SK-N-SH (cell line): Measurements from ENCODE around the gene SRCIN1. TPM values are rescaled to one million over a fixed set of nuclear protein-coding genes. Genes with fewer than 3 reads are reported as not detected.

ENCODE experiments used
- CTCF ChIA-PET: fragments of 300-600, 350-600 bp; formaldehyde crosslinking; extraction: SDS; loops from one replicate; lab custom pipeline; 2021; lab: Yijun Ruan, JAX
- POLR2A ChIA-PET: fragments of 350-600 bp; sonication (Branson Sonifier 250); formaldehyde crosslinking; extraction: SDS; loops from one replicate; lab custom pipeline; 2020; ENCODE audit warnings: antibody characterized with exemption, inconsistent platforms; lab: Yijun Ruan, JAX
- DNase-seq: peaks from one replicate; pipeline ENCODE4 v3.0.0; 2012
- H2AFZ ChIP-seq: fragments of 200-600 bp; sonication (generic); 2 replicates; pipeline ENCODE4 v1.8.1; 2016; ENCODE audit warnings: antibody characterized with exemption, mild to moderate bottlenecking, low read depth
- H3F3A ChIP-seq: fragments of 200-600 bp; sonication (generic); replicated peaks from 2 replicates; pipeline ENCODE3; 2016; ENCODE audit warnings: antibody characterized with exemption, mild to moderate bottlenecking; ENCODE audit not compliant: insufficient read depth
- H3K27ac ChIP-seq, 2 experiments: fragments of 200-500 bp in 1 of 2; fragments of 200-600 bp in 1 of 2; sonication (Bioruptor generic) in 1 of 2; sonication (generic), shearing (Covaris generic) in 1 of 2; 2 replicates each; pipeline versions ENCODE4 v1.5.1 to v1.6.1; 2014 to 2016; ENCODE audit warnings: low read depth in 2 of 2, inconsistent platforms in 1 of 2, low read length in 1 of 2, mild to moderate bottlenecking in 1 of 2, mixed read lengths in 1 of 2
- H3K27me3 ChIP-seq: fragments of 200-600 bp; sonication (generic), shearing (Covaris generic); 2 replicates; pipeline ENCODE4 v1.6.1; 2016; ENCODE audit warnings: mixed run types; ENCODE audit not compliant: insufficient read depth
- H3K36me3 ChIP-seq, 2 experiments: fragments of 200-500 bp in 1 of 2; fragments of 200-600 bp in 1 of 2; sonication (Bioruptor generic) in 1 of 2; sonication (generic) in 1 of 2; replicated peaks in 1 of 2; 2 replicates each; pipeline versions ENCODE3 to v1.5.1; 2014 to 2016; ENCODE audit warnings: low read length in 1 of 2, mild to moderate bottlenecking in 1 of 2; ENCODE audit not compliant: insufficient read depth in 2 of 2, control insufficient read depth in 1 of 2
- H3K4me1 ChIP-seq, 2 experiments: fragments of 200-500 bp in 1 of 2; fragments of 200-600 bp in 1 of 2; sonication (Bioruptor generic) in 1 of 2; sonication (generic), shearing (Covaris generic) in 1 of 2; 2 replicates each; pipeline versions ENCODE4 v1.5.1 to v1.6.1; 2014 to 2016; ENCODE audit warnings: low read depth in 1 of 2, low read length in 1 of 2, mixed run types in 1 of 2; ENCODE audit not compliant: insufficient read depth in 2 of 2, control insufficient read depth in 1 of 2
- H3K4me2 ChIP-seq: fragments of 200-600 bp; sonication (generic), shearing (Covaris generic); 2 replicates; pipeline ENCODE4 v1.6.1; 2017; ENCODE audit warnings: mixed run types
- H3K4me3 ChIP-seq, 2 experiments: fragments of 200-500 bp in 1 of 2; fragments of 200-600 bp in 1 of 2; sonication (Bioruptor generic) in 1 of 2; sonication (generic), shearing (Covaris generic) in 1 of 2; 2 replicates each; pipeline versions ENCODE4 v1.5.1 to v1.8.1; 2014 to 2016; ENCODE audit warnings: low read depth in 2 of 2, inconsistent platforms in 1 of 2, low read length in 1 of 2, mild to moderate bottlenecking in 1 of 2, mixed read lengths in 1 of 2, moderate library complexity in 1 of 2
- H3K79me2 ChIP-seq: fragments of 200-600 bp; sonication (generic); 2 replicates; pipeline ENCODE4 v1.8.1; 2017; ENCODE audit warnings: mild to moderate bottlenecking; ENCODE audit not compliant: insufficient read depth
- H3K9ac ChIP-seq: fragments of 200-600 bp; sonication (generic); 2 replicates; pipeline ENCODE4 v1.6.1; 2017; ENCODE audit warnings: mixed run types
- H3K9me2 ChIP-seq: fragments of 200-600 bp; sonication (generic); 2 replicates; pipeline ENCODE4 v1.6.1; 2017; ENCODE audit warnings: mixed run types
- H3K9me3 ChIP-seq: fragments of 200-600 bp; sonication (generic); 2 replicates; pipeline ENCODE4 v1.6.1; 2017; ENCODE audit warnings: mixed run types, mild to moderate bottlenecking, moderate library complexity
- H4K20me1 ChIP-seq: fragments of 200-600 bp; sonication (generic); 2 replicates; pipeline ENCODE4 v1.6.1; 2017; ENCODE audit warnings: mild to moderate bottlenecking, mixed run types; ENCODE audit not compliant: insufficient read depth
- CHD2 ChIP-seq: fragments of 150-350 bp; IDR thresholded peaks from 2 replicates; pipeline ENCODE4 v1.6.1; 2018; ENCODE audit warnings: low read length; ENCODE audit not compliant: partially characterized antibody
- ELF1 ChIP-seq: IDR thresholded peaks from 2 replicates; pipeline ENCODE4 v1.4.0; 2012
- EZH2phosphoT487 ChIP-seq: fragments of 200-600 bp; sonication (generic); IDR thresholded peaks from 2 replicates; pipeline ENCODE4 v1.6.1; 2017; ENCODE audit warnings: low read depth, mixed run types, mild to moderate bottlenecking, antibody characterized with exemption, moderate library complexity, borderline replicate concordance
- FOSL2 ChIP-seq: IDR thresholded peaks from 2 replicates; pipeline ENCODE4 v1.4.0; 2012; ENCODE audit warnings: low read depth, mild to moderate bottlenecking, moderate library complexity, borderline replicate concordance
- FOXJ3 ChIP-seq: sonication (generic); formaldehyde crosslinking; IDR thresholded peaks from 2 replicates; pipeline ENCODE4 v1.5.1; 2020; ENCODE audit warnings: mild to moderate bottlenecking, missing genetic modification reagents
- FOXM1 ChIP-seq: IDR thresholded peaks from 2 replicates; pipeline ENCODE4 v1.4.0; 2012; ENCODE audit warnings: low read depth, mild to moderate bottlenecking
- GATA2 ChIP-seq: sonication (generic); formaldehyde crosslinking; IDR thresholded peaks from 2 replicates; pipeline ENCODE4 v1.5.0; 2020; ENCODE audit warnings: mild to moderate bottlenecking, missing genetic modification reagents
- MAX ChIP-seq: IDR thresholded peaks from 2 replicates; pipeline ENCODE4 v1.4.0; 2012; ENCODE audit warnings: low read depth
- MEF2A ChIP-seq: IDR thresholded peaks from 2 replicates; pipeline ENCODE4 v1.4.0; 2012; ENCODE audit warnings: low read depth, borderline replicate concordance
- MXI1 ChIP-seq: IDR thresholded peaks from 2 replicates; pipeline ENCODE4 v1.6.1; 2012; ENCODE audit warnings: mild to moderate bottlenecking, low read depth, low read length, improper control_type of control experiment
- NFIC ChIP-seq: IDR thresholded peaks from 2 replicates; pipeline ENCODE4 v1.4.0; 2012; ENCODE audit warnings: borderline replicate concordance
- PBX3 ChIP-seq: IDR thresholded peaks from 2 replicates; pipeline ENCODE4; 2012
- RCOR1 ChIP-seq: fragments of 150-350 bp; IDR thresholded peaks from 2 replicates; pipeline ENCODE4 v1.6.1; 2017; ENCODE audit warnings: antibody characterized with exemption, low read length
- RFX5 ChIP-seq: IDR thresholded peaks from 2 replicates; pipeline ENCODE4 v1.6.1; 2012; ENCODE audit warnings: mild to moderate bottlenecking, improper control_type of control experiment, low read length
- RXRA ChIP-seq: IDR thresholded peaks from 2 replicates; pipeline ENCODE4 v1.4.0; 2012; ENCODE audit warnings: low read depth, mild to moderate bottlenecking, borderline replicate concordance
- SIN3A ChIP-seq: IDR thresholded peaks from 2 replicates; pipeline ENCODE4 v1.6.1; 2012; ENCODE audit warnings: low read depth, mild to moderate bottlenecking, low read length, moderate library complexity, borderline replicate concordance
- SMC3 ChIP-seq: IDR thresholded peaks from 2 replicates; pipeline ENCODE4 v1.6.1; 2012; ENCODE audit warnings: low read depth, low read length, improper control_type of control experiment
- TAF1 ChIP-seq: IDR thresholded peaks from 2 replicates; pipeline ENCODE4 v1.6.1; 2012; ENCODE audit warnings: low read depth, mild to moderate bottlenecking, low read length, moderate library complexity, borderline replicate concordance
- TCF12 ChIP-seq: IDR thresholded peaks from 2 replicates; pipeline ENCODE4 v1.4.0; 2012
- USF2 ChIP-seq: fragments of 150-350 bp; IDR thresholded peaks from 2 replicates; pipeline ENCODE4 v1.6.1; 2017; ENCODE audit warnings: antibody characterized with exemption, low read length, low read depth, borderline replicate concordance
- YY1 ChIP-seq: IDR thresholded peaks from 2 replicates; pipeline ENCODE4 v1.4.0; 2012; ENCODE audit warnings: low read depth, mild to moderate bottlenecking
- WGBS: methylation state at CpG from one replicate; pipeline ENCODE4 v1.1.6; 2017; ENCODE audit warnings: low lambda C conversion rate; 5-methylcytosine and 5-hydroxymethylcytosine counted together
- polyA plus RNA-seq, 3 experiments: library from polyadenylated mRNA; depleted of rRNA; stranded (reverse); fragments of >200 nt; gene quantifications; 2 replicates each; pipeline ENCODE4 v1.2.3, GENCODE V29; 2012

Gene SRCIN1
- polyA plus RNA-seq, 1 of the 3 experiments (the other 2 are of a cell fraction) = 1.0 TPM

- Histone ChIP-seq H3K9me3 (no peaks in the 10 kb centered on the region), H3K9me2 (no peaks in the 10 kb centered on the region), H4K20me1 (no peaks in the 10 kb centered on the region), H3K9ac (no peak overlapping the region), H3K27me3 (no peaks in the 10 kb centered on the region), H3K4me1 (peaks cover 0 to 30% of the 10 kb centered on the region in 2 experiments; a peak in 2 of 4 replicates), H3K4me2 (no peak overlapping the region), H3F3A (peaks cover 6% of the 10 kb centered on the region), H3K4me3 (no peak overlapping the region), H3K36me3 (no peaks in the 10 kb centered on the region), H3K27ac (peak overlapping the region in 1 of 2 experiments; percentile 29; a peak in 1 of 4 replicates), H2AFZ (no peak overlapping the region), H3K79me2 (no peaks in the 10 kb centered on the region)
- ChIA-PET CTCF (interaction anchor here (1.0 to 7.2 kb wide), 16 partner anchors 9 to 119 kb away, joined by 3 to 57 read pairs (median 12); no protein-coding TSS in a partner anchor), POLR2A (no interaction called here)
- TF ChIP-seq TCF12 (peak; percentile 39; the same call in 1 of the 2 replicates), EZH2phosphoT487 (no peak), CHD2 (no peak), NFIC (peak; percentile 68; the same call in 1 of the 2 replicates)
- DNase-seq = no peak
- 54% methylated on average over 8 of the region's 8 CpGs for WGBS
Observed at GRCh38 chr17:38554430-38555350, 51.1 kb downstream of the SRCIN1 start.

DNA sequence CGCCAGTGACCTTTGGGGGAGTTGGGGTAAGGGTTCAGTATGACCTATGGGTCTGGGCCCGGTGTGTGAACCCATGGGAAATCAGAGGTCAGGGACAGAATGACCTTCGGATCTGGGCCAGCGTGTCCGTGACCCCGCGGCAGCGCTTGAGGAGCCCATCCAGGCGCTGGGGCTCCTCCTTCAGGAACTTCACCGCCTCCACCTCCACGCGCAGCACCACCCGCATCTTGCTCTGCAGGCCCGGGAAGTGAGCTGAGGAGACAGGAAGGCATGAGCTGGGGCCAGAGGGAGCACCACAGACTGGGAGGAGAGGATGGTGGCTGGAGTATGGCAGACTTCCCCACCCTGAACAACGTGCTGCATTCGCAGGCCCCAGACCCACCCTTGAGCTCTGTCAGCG lies 53.4 kb downstream of the SRCIN1 start:
- POLR2A ChIA-PET = no interaction called here
- no peak overlapping the region for H2AFZ ChIP-seq
- no peak for DNase-seq
- H3K9ac ChIP-seq = no peak overlapping the region
- TF ChIP-seq MEF2A (no peak), FOSL2 (no peak), PBX3 (no peak), ELF1 (no peak), YY1 (no peak), RCOR1 (no peak), EZH2phosphoT487 (no peak), TAF1 (no peak), RXRA (no peak), RFX5 (no peak), MXI1 (no peak), SIN3A (no peak), USF2 (no peak), GATA2 (CRISPR knock-in tag) (no peak), SMC3 (no peak), MAX (no peak), NFIC (no peak), FOXM1 (no peak), FOXJ3 (CRISPR knock-in tag) (no peak)
- TF ChIP-seq, all 33 proteins: peak for 0
- Histone ChIP-seq H3F3A (peaks cover 6% of the 10 kb centered on the region), H3K79me2 (no peaks in the 10 kb centered on the region), H3K9me3 (no peaks in the 10 kb centered on the region), H4K20me1 (no peaks in the 10 kb centered on the region), H3K9me2 (no peaks in the 10 kb centered on the region), H3K27me3 (no peaks in the 10 kb centered on the region), H3K4me1 (peaks cover 0 to 20% of the 10 kb centered on the region in 2 experiments; a peak in 2 of 4 replicates), H3K36me3 (no peaks in the 10 kb centered on the region), H3K4me3 (no peak overlapping the region), H3K4me2 (no peak overlapping the region), H3K27ac (no peak overlapping the region)
- WGBS = 92% methylated on average over 11 of the region's 17 CpGs
- CTCF ChIA-PET = interaction anchor here (0.6 to 4.3 kb wide), 10 partner anchors 10 to 115 kb away, joined by 4 to 17 read pairs (median 6); partner anchors contain the start of gene SRCIN1
